ENCODE data around the gene MATN3.

DNA sequence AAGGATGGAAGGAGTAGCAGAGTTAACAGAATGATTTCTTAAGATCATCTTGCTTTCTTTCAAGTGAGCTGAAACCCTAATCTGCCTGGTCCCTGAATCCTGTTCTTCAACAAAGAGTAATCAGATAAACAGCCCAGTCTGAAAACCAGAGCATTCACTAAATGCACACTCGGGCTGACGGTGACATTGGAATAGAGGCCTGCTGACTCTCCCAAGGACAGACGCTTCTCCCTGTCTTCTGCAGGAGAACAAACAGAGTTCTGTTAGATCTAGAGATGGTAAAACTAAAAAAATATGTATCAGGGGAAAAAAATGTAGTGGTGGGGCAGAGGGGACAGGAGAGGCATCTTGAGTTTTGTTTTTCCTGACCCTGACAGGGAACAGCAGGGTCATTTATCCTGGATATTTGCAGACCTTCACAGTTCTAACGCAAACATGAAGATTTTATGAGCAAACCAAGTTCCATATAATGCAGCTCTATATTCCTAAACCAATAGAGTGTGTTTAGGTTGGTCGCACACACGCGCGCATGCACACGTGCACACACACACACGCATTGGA is 7.3 kb downstream of the MATN3 start:
- TF ChIP-seq RARB (CRISPR knock-in tag; IDR thresholded peaks at IDR 0.05) (no peak), ISL1 (CRISPR knock-in tag; IDR thresholded peaks at IDR 0.05) (no peak), ZNF70 (CRISPR knock-in tag; IDR thresholded peaks at IDR 0.05) (no peak; the same call in 1 of the 2 replicates), ZC3H10 (CRISPR knock-in tag; IDR thresholded peaks at IDR 0.05) (no peak), PPARA (CRISPR knock-in tag; IDR thresholded peaks at IDR 0.05; ENCODE audit: borderline replicate concordance) (no peak), TCF4 (CRISPR knock-in tag; IDR thresholded peaks at IDR 0.05; ENCODE audit: borderline replicate concordance) (no peak; the same call in 1 of the 2 replicates), TSHZ2 (CRISPR knock-in tag; IDR thresholded peaks at IDR 0.05) (0 out of 2 replicates have a peak, but pooled peaks have one; percentile 36), CREB5 (CRISPR knock-in tag; IDR thresholded peaks at IDR 0.05; ENCODE audit: low read depth) (no peak), ZFP30 (CRISPR knock-in tag; IDR thresholded peaks at IDR 0.05) (no peak)
- TF ChIP-seq, protein P1, sequence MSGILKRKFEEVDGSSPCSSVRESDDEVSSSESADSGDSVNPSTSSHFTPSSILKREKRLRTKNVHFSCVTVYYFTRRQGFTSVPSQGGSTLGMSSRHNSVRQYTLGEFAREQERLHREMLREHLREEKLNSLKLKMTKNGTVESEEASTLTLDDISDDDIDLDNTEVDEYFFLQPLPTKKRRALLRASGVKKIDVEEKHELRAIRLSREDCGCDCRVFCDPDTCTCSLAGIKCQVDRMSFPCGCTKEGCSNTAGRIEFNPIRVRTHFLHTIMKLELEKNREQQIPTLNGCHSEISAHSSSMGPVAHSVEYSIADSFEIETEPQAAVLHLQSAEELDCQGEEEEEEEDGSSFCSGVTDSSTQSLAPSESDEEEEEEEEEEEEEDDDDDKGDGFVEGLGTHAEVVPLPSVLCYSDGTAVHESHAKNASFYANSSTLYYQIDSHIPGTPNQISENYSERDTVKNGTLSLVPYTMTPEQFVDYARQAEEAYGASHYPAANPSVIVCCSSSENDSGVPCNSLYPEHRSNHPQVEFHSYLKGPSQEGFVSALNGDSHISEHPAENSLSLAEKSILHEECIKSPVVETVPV (CRISPR knock-in tag; IDR thresholded peaks at IDR 0.05): no peak
- TF ChIP-seq, protein P2, sequence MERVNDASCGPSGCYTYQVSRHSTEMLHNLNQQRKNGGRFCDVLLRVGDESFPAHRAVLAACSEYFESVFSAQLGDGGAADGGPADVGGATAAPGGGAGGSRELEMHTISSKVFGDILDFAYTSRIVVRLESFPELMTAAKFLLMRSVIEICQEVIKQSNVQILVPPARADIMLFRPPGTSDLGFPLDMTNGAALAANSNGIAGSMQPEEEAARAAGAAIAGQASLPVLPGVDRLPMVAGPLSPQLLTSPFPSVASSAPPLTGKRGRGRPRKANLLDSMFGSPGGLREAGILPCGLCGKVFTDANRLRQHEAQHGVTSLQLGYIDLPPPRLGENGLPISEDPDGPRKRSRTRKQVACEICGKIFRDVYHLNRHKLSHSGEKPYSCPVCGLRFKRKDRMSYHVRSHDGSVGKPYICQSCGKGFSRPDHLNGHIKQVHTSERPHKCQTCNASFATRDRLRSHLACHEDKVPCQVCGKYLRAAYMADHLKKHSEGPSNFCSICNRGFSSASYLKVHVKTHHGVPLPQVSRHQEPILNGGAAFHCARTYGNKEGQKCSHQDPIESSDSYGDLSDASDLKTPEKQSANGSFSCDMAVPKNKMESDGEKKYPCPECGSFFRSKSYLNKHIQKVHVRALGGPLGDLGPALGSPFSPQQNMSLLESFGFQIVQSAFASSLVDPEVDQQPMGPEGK (CRISPR knock-in tag; IDR thresholded peaks at IDR 0.05; ENCODE audit: borderline replicate concordance): no peak

All from SK-N-SH treated with all-trans-retinoic acid at 6 μM for 48 hours (cell line).